SIG-M5 treated with dmso at 0.1 percent for 504 hours (cell line): Measurements from ENCODE around the gene CLPTM1.
A peak's percentile ranks its signal among the peaks of the same experiment; 100 is the strongest.
"Not testable (repeated sequence)": the region's sequence is repeated elsewhere in the genome, so short reads cannot be mapped to it uniquely, and the experiment has no call there.

Source experiments
- DNase-seq: peaks from one replicate; lab custom pipeline; 2025; ENCODE audit not compliant: unreplicated experiment; lab: John Stamatoyannopoulos, UW

Gene CLPTM1

GRCh38 chr19:44954649-44955504 is at the start of gene CLPTM1:
Gene CLPTM1, plus strand, starts transcription at chr19:44955380. Its CDS starts 16 bp downstream, at chr19:44955396.
- DNase-seq, result peak; percentile 97

GRCh38 chr19:44905437-44906160 is 49.6 kb upstream of the CLPTM1 start, which contains the start of gene APOE:
Gene APOE, plus strand, starts transcription at chr19:44905796. Its CDS starts 829 bp downstream, at chr19:44906625.
- no peak for DNase-seq

GRCh38 chr19:44907613-44908012 is 47.6 kb upstream of the CLPTM1 start:
- no peak for DNase-seq

- no peak for DNase-seq
Observed at GRCh38 chr19:44908074-44908835, 46.9 kb upstream of the CLPTM1 start.

GRCh38 chr19:44908836-44909261 is 46.3 kb upstream of the CLPTM1 start:
- no peak for DNase-seq

GRCh38 chr19:44909775-44910174 is 45.4 kb upstream of the CLPTM1 start:
- DNase-seq, result no peak

GRCh38 chr19:44911896-44912295 is 43.3 kb upstream of the CLPTM1 start:
- DNase-seq, result not testable (repeated sequence)

GRCh38 chr19:44912854-44913253 is 42.3 kb upstream of the CLPTM1 start:
- no peak for DNase-seq

GRCh38 chr19:44913512-44914432 is 41.4 kb upstream of the CLPTM1 start:
- DNase-seq, result not testable (repeated sequence)

- peak; percentile 78 for DNase-seq
Observed at GRCh38 chr19:44914433-44915206, 40.6 kb upstream of the CLPTM1 start, which contains the start of gene APOC1. Gene APOC1, plus strand, starts transcription at chr19:44914608. Its CDS starts 284 bp downstream, at chr19:44914892.

- no peak for DNase-seq
Observed at GRCh38 chr19:44924243-44924725, 30.9 kb upstream of the CLPTM1 start.

GRCh38 chr19:44925114-44925891 is 29.9 kb upstream of the CLPTM1 start:
- DNase-seq, result peak; percentile 63

GRCh38 chr19:44926245-44927077 is 28.7 kb upstream of the CLPTM1 start:
- DNase-seq, result not testable (repeated sequence)

GRCh38 chr19:44927746-44928145 is 27.4 kb upstream of the CLPTM1 start:
- no peak for DNase-seq

- DNase-seq, result no peak
Observed at GRCh38 chr19:44930088-44930487, 25.1 kb upstream of the CLPTM1 start.

- no peak for DNase-seq
Observed at GRCh38 chr19:44931541-44931940, 23.6 kb upstream of the CLPTM1 start.

- DNase-seq, result no peak
Observed at GRCh38 chr19:44939668-44940067, 15.5 kb upstream of the CLPTM1 start.
